Hippocampal formation (tissue), 2 donors: Measurements from ENCODE around the gene ALG8.
"Not testable (repeated sequence)": the region's sequence is repeated elsewhere in the genome, so short reads cannot be mapped to it uniquely, and the experiment has no call there.

Experiments used
- DNase-seq, 2 donors: peaks; one replicate each; lab custom pipeline; 2025; lab: John Stamatoyannopoulos, UW

ALG8 gene

GRCh38 chr11:78071717-78072116, 67.7 kb downstream of the ALG8 start:
- DNase-seq: no peak

- DNase-seq: no peak
Measured at GRCh38 chr11:78070621-78071020, 68.8 kb downstream of the ALG8 start.

GRCh38 chr11:78069465-78069864, 70.0 kb downstream of the ALG8 start:
- no peak for DNase-seq

- no peak for DNase-seq
Measured at GRCh38 chr11:78067704-78068103, 71.7 kb downstream of the ALG8 start.

GRCh38 chr11:78066471-78066870, 73.0 kb downstream of the ALG8 start:
- DNase-seq: no peak

GRCh38 chr11:78065203-78065602, 74.2 kb downstream of the ALG8 start:
- no peak for DNase-seq

GRCh38 chr11:78063440-78064181, 75.8 kb downstream of the ALG8 start, which contains the start of gene THRSP:
Gene THRSP (plus strand): TSS chr11:78063861. CDS start chr11:78063882, 21 bp downstream.
- peak in 1 of 2 donors; percentile 8 for DNase-seq

- DNase-seq: no peak
Measured at GRCh38 chr11:78062671-78063070, 76.8 kb downstream of the ALG8 start.

- no peak for DNase-seq
Measured at GRCh38 chr11:78061921-78062311, 77.5 kb downstream of the ALG8 start.

GRCh38 chr11:78061088-78061920, 78.1 kb downstream of the ALG8 start:
- no peak for DNase-seq

GRCh38 chr11:78060533-78060932, 78.9 kb downstream of the ALG8 start:
- no peak for DNase-seq

- DNase-seq: not testable (repeated sequence)
Measured at GRCh38 chr11:78059749-78060328, 79.6 kb downstream of the ALG8 start.

GRCh38 chr11:78057462-78058055, 81.9 kb downstream of the ALG8 start:
- DNase-seq: no peak

- no peak for DNase-seq
Measured at GRCh38 chr11:78056093-78056492, 83.3 kb downstream of the ALG8 start.

- DNase-seq: no peak
Measured at GRCh38 chr11:78054971-78055370, 84.5 kb downstream of the ALG8 start.

GRCh38 chr11:78050964-78051831, 88.2 kb downstream of the ALG8 start:
- no peak for DNase-seq
